SK-N-MC (cell line): Measurements from ENCODE around the gene RGPD8.

ENCODE experiments used
- EZH2 ChIP-seq: fragments of 200-600 bp; sonication (generic); IDR thresholded peaks from one replicate; pipeline ENCODE4 v1.6.1; 2017; ENCODE audit warnings: antibody characterized with exemption
- FOXP2 ChIP-seq: optimal IDR thresholded peaks from 2 replicates; pipeline ENCODE3; 2011; ENCODE audit warnings: mild to moderate bottlenecking, moderate library complexity; ENCODE audit not compliant: insufficient read depth; ENCODE audit errors: extremely low read length, control extremely low read depth
- POLR2AphosphoS5 ChIP-seq: IDR thresholded peaks from 2 replicates; pipeline ENCODE4 v1.6.1; 2012; ENCODE audit warnings: mild to moderate bottlenecking, low read depth, low read length, borderline replicate concordance

DNA sequence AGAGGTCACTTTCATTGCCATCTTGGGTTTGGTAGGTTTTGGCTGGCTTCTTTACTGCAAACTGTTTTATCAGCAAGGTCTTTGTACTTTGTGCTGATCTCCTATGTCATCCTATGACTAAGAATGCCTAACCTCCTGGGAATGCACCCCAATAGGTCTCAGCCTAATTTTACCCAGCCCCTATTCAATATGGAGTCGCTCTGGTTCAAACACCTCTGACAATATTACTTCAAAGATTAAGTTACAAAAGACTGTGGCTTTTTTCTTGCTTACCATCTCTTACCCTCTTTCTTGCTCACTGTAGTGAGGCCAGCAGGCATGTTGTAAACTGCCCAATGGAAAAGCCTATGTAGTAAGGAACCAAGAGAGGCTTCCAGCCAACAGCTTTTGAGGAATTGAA is 17.9 kb upstream of the RGPD8 start:
- TF ChIP-seq EZH2 (no peak), POLR2AphosphoS5 (no peak), FOXP2 (no peak)
